IMR-90 (cell line): ENCODE data around the gene PRAF2.

Source experiments
- BHLHE40 ChIP-seq: fragments of 150-350 bp; IDR thresholded peaks from 2 replicates; pipeline ENCODE4 v1.6.1; 2016; ENCODE audit warnings: mild to moderate bottlenecking, low read depth, low read length
- CEBPB ChIP-seq: IDR thresholded peaks from 2 replicates; pipeline ENCODE4 v1.6.1; 2012; ENCODE audit warnings: low read depth, low read length, improper control_type of control experiment
- CHD1 ChIP-seq: IDR thresholded peaks from 2 replicates; pipeline ENCODE4 v1.6.1; 2012; ENCODE audit warnings: low read depth, low read length, improper control_type of control experiment
- CTCF ChIP-seq: conservative IDR thresholded peaks from 2 replicates; pipeline ENCODE4 v1.5.1; 2012; ENCODE audit warnings: mild to moderate bottlenecking, low read depth, low read length, improper control_type of control experiment
- ELK1 ChIP-seq: fragments of 150-350 bp; IDR thresholded peaks from 2 replicates; pipeline ENCODE4 v1.6.1; 2016; ENCODE audit warnings: low read depth, mild to moderate bottlenecking, low read length, moderate library complexity, borderline replicate concordance
- FOS ChIP-seq: fragments of 150-350 bp; IDR thresholded peaks from 2 replicates; pipeline ENCODE4 v1.6.1; 2016; ENCODE audit warnings: low read depth, low read length
- MAFK ChIP-seq: IDR thresholded peaks from 2 replicates; pipeline ENCODE4 v1.6.1; 2012; ENCODE audit warnings: low read depth, low read length, improper control_type of control experiment
- MAZ ChIP-seq: IDR thresholded peaks from 2 replicates; pipeline ENCODE4 v1.6.1; 2012; ENCODE audit warnings: low read depth, mild to moderate bottlenecking, low read length, improper control_type of control experiment, moderate library complexity, borderline replicate concordance
- MXI1 ChIP-seq: IDR thresholded peaks from 2 replicates; pipeline ENCODE4 v1.6.1; 2012; ENCODE audit warnings: low read depth, mild to moderate bottlenecking, low read length, moderate library complexity, borderline replicate concordance
- NFE2L2 ChIP-seq: fragments of 150-350 bp; IDR thresholded peaks from 2 replicates; pipeline ENCODE4 v1.6.1; 2016; ENCODE audit warnings: low read depth, mild to moderate bottlenecking, low read length
- POLR2A ChIP-seq: IDR thresholded peaks from 2 replicates; pipeline ENCODE4 v1.6.1; 2012; ENCODE audit warnings: mild to moderate bottlenecking, low read depth, low read length
- RAD21 ChIP-seq: IDR thresholded peaks from 2 replicates; pipeline ENCODE4 v1.6.1; 2012; ENCODE audit warnings: low read length, improper control_type of control experiment
- RFX5 ChIP-seq: IDR thresholded peaks from 2 replicates; pipeline ENCODE4 v1.8.0; 2012; ENCODE audit warnings: low read depth, mild to moderate bottlenecking, low read length, moderate library complexity

GRCh38 chrX:49082271-49082871, 8.6 kb upstream of the PRAF2 start:
- TF ChIP-seq CTCF, result no peak
- no peak for TF ChIP-seq POLR2A
- no peak for TF ChIP-seq RAD21
- no peak for TF ChIP-seq MAZ
- no peak for TF ChIP-seq CEBPB
- TF ChIP-seq NFE2L2, result no peak
- TF ChIP-seq CHD1, result no peak
- no peak for TF ChIP-seq ELK1
- TF ChIP-seq BHLHE40, result no peak
- no peak for TF ChIP-seq RFX5
- no peak for TF ChIP-seq MXI1
- TF ChIP-seq MAFK, result no peak
- TF ChIP-seq FOS, result no peak
